MCF 10A (cell line): Measurements from ENCODE around the gene FNDC1. TPM values are rescaled to one million over a fixed set of nuclear protein-coding genes. Genes with fewer than 3 reads are reported as not detected.

Source experiments
- BruUV-seq: library from RNA; stranded (reverse); fragments of 400-500 nt; replicated peaks from 2 replicates; lab custom pipeline; 2021; lab: Mats Ljungman, UMichigan
- CTCF ChIA-PET: fragments of 300-600 bp; sonication (Branson Sonifier 250); formaldehyde crosslinking; extraction: SDS; loops from one replicate; lab custom pipeline; 2021; ENCODE audit warnings: antibody characterized with exemption, inconsistent platforms; lab: Yijun Ruan, JAX
- POLR2A ChIA-PET: fragments of 300-600, 350-650 bp; sonication (Branson Sonifier 250); formaldehyde crosslinking; extraction: SDS; loops from one replicate; lab custom pipeline; 2020; ENCODE audit warnings: antibody characterized with exemption, inconsistent platforms; lab: Yijun Ruan, JAX
- DNase-seq: peaks from one replicate; pipeline ENCODE4 v3.0.0-alpha.2; 2018; ENCODE audit not compliant: unreplicated experiment
- H3K27ac Mint-ChIP-seq: one replicate; pipeline ENCODE4 v1.8.0; 2022; ENCODE audit warnings: mild to moderate bottlenecking, low read depth, mixed read lengths; ENCODE audit not compliant: unreplicated experiment
- H3K27me3 Mint-ChIP-seq: one replicate; pipeline ENCODE4 v1.8.0; 2022; ENCODE audit warnings: mixed read lengths; ENCODE audit not compliant: insufficient read depth, unreplicated experiment
- H3K36me3 Mint-ChIP-seq: one replicate; pipeline ENCODE4 v1.8.0; 2022; ENCODE audit warnings: mild to moderate bottlenecking, moderate library complexity, mixed read lengths; ENCODE audit not compliant: insufficient read depth, unreplicated experiment
- H3K4me1 Mint-ChIP-seq: one replicate; pipeline ENCODE4 v1.8.0; 2022; ENCODE audit warnings: mixed read lengths; ENCODE audit not compliant: insufficient read depth, unreplicated experiment
- H3K4me3 Mint-ChIP-seq: one replicate; pipeline ENCODE4 v1.8.0; 2022; ENCODE audit warnings: mild to moderate bottlenecking, moderate library complexity, mixed read lengths; ENCODE audit not compliant: unreplicated experiment
- H3K9me3 Mint-ChIP-seq: one replicate; pipeline ENCODE4 v1.8.0; 2022; ENCODE audit warnings: mixed read lengths; ENCODE audit not compliant: unreplicated experiment
- intact Hi-C: fragments of 100-400 bp; cut with micrococcal nuclease; formaldehyde crosslinking; loops from 2 replicates; pipeline ENCODE4 v1.14.1; 2022
- total RNA-seq: library from RNA; stranded (reverse); gene quantifications from 2 replicates; pipeline ENCODE4 v1.2.3, GENCODE V29; 2022
- TF ChIP-seq, protein P1 (sequence below): fragments of 200-600 bp; IDR thresholded peaks from one replicate; pipeline ENCODE4 v1.8.0; 2022; ENCODE audit warnings: antibody characterized with exemption, mild to moderate bottlenecking; ENCODE audit not compliant: unreplicated experiment

The FNDC1 gene
- total RNA-seq, 1 experiment from 2014 or later: not detected

DNA sequence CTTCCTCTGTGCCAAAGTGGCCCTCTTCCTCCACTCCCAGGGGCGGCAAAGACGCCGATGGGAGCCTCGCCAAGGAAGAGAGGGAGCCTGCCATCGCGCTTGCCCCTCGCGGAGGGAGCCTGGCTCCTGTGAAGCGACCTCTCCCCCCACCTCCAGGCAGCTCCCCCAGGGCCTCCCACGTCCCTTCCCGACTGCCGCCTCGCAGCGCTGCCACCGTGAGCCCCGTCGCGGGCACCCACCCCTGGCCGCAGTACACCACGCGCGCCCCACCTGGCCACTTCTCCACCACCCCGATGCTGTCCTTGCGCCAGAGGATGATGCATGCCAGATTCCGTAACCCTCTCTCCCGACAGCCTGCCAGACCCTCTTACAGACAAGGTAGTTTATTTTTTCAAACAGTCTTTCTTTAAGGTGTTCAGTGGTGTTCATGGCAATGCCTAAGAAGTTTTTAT, 64.9 kb downstream of the FNDC1 start:
- DNase-seq: no peak
- ChIA-PET POLR2A (no interaction called here), CTCF (interaction anchor here (0.6 kb wide), 1 partner anchor 973 kb away, joined by 3 read pairs; no protein-coding TSS in a partner anchor)
- H3K27ac Mint-ChIP-seq: no peak overlapping the region
- intact Hi-C loops: no loop called here
- BruUV-seq: no TSS peak
- no peaks in the 10 kb centered on the region for H3K9me3 Mint-ChIP-seq
- H3K4me1 Mint-ChIP-seq: no peaks in the 10 kb centered on the region
- H3K27me3 Mint-ChIP-seq: peaks cover 51% of the 10 kb centered on the region
- TF ChIP-seq, protein P1, sequence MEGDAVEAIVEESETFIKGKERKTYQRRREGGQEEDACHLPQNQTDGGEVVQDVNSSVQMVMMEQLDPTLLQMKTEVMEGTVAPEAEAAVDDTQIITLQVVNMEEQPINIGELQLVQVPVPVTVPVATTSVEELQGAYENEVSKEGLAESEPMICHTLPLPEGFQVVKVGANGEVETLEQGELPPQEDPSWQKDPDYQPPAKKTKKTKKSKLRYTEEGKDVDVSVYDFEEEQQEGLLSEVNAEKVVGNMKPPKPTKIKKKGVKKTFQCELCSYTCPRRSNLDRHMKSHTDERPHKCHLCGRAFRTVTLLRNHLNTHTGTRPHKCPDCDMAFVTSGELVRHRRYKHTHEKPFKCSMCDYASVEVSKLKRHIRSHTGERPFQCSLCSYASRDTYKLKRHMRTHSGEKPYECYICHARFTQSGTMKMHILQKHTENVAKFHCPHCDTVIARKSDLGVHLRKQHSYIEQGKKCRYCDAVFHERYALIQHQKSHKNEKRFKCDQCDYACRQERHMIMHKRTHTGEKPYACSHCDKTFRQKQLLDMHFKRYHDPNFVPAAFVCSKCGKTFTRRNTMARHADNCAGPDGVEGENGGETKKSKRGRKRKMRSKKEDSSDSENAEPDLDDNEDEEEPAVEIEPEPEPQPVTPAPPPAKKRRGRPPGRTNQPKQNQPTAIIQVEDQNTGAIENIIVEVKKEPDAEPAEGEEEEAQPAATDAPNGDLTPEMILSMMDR: no peak
- no peak overlapping the region for H3K4me3 Mint-ChIP-seq
- H3K36me3 Mint-ChIP-seq: no peaks in the 10 kb centered on the region

GRCh38 chr6:159238920-159239558, 69.8 kb downstream of the FNDC1 start:
- Mint-ChIP-seq H3K36me3 (no peaks in the 10 kb centered on the region), H3K4me1 (no peaks in the 10 kb centered on the region), H3K27ac (no peak overlapping the region), H3K4me3 (no peak overlapping the region), H3K9me3 (no peaks in the 10 kb centered on the region), H3K27me3 (peaks cover 58% of the 10 kb centered on the region)
- POLR2A ChIA-PET: no interaction called here
- DNase-seq: no peak
- no TSS peak for BruUV-seq
- intact Hi-C loops: no loop called here
- TF ChIP-seq, protein P1: no peak
- CTCF ChIA-PET: interaction anchor here (1.5 to 4.4 kb wide), 2 partner anchors 9 to 14 kb away, joined by 3 to 27 read pairs; no protein-coding TSS in a partner anchor

DNA sequence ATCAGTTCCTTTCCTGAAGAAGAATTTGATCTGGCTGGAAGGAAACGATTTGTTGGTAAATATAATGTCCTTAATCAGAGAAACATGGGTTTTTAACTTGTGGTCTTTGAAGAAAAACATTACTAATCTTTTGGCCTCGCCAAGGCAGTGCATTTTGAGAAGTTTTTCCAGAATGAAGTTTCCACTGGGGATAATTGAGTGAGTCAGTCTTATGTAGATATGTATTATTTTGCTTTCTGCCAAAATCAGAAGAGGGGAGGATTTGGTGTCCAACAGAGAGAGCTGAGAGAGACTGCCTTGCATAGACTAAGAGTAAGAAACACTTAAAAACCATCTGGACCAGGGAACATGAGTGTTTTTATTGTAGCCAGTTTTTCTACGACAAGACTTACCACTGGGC, 79.9 kb downstream of the FNDC1 start:
- Mint-ChIP-seq H3K27me3 (no peaks in the 10 kb centered on the region), H3K4me3 (no peak overlapping the region), H3K4me1 (peaks cover 6% of the 10 kb centered on the region), H3K9me3 (no peaks in the 10 kb centered on the region), H3K27ac (no peak overlapping the region), H3K36me3 (no peaks in the 10 kb centered on the region)
- TF ChIP-seq, protein P1: no peak
- intact Hi-C loops: no loop called here
- CTCF ChIA-PET: interaction anchor here (0.6 to 4.5 kb wide), 4 partner anchors 197 to 406 kb away, joined by 3 to 35 read pairs (median 3); no protein-coding TSS in a partner anchor
- POLR2A ChIA-PET: no interaction called here
- no TSS peak for BruUV-seq
- no peak for DNase-seq

DNA sequence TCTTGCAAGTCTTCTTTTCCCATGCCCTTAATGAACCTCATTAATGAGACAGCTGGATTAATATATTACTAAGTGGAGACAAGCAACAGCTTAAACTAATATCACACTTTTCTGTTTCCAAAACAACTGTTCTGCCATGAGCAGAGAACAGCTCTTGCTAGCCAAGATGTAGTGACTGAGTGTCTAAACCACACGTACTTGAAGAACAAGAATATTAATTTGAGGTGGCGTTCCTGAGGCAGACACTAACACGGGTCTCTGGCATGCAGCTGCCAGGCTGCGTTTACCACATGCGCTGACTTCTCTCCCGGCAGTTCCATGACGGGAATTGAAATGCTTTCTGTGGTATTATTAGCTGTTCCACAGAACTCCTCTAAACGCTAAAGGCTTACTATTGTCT, 80.6 kb downstream of the FNDC1 start:
- Mint-ChIP-seq H3K4me3 (no peak overlapping the region), H3K4me1 (peaks cover 6% of the 10 kb centered on the region), H3K27ac (no peak overlapping the region), H3K27me3 (no peaks in the 10 kb centered on the region), H3K36me3 (no peaks in the 10 kb centered on the region), H3K9me3 (no peaks in the 10 kb centered on the region)
- BruUV-seq: no TSS peak
- POLR2A ChIA-PET: no interaction called here
- intact Hi-C loops: loop anchor here (5.0 to 10.0 kb wide), 2 partner anchors 77 to 215 kb away; no protein-coding TSS in a partner anchor
- no peak for DNase-seq
- TF ChIP-seq, protein P1: no peak
- CTCF ChIA-PET: interaction anchor here (0.6 to 4.5 kb wide), 8 partner anchors 9 to 405 kb away, joined by 3 to 35 read pairs (median 4); no protein-coding TSS in a partner anchor
